K562 (cell line): ENCODE measurements around the gene ATP13A1. TPM values are rescaled to one million over a fixed set of nuclear protein-coding genes. Genes with fewer than 3 reads are reported as not detected.
"Not testable (repeated sequence)": the region's sequence is repeated elsewhere in the genome, so short reads cannot be mapped to it uniquely, and the experiment has no call there.

ENCODE experiments used
- ATAC-seq: fragments of 200-7000 bp; cut with Tn5 transposase; 3 replicates; pipeline ENCODE4 v1.9.1; 2020; ENCODE audit warnings: moderate library complexity
- BruUV-seq: library from RNA; stranded (reverse); fragments of 400-500 nt; replicated peaks from 2 replicates; lab custom pipeline; 2021; lab: Mats Ljungman, UMichigan
- CTCF ChIA-PET: fragments of 300-600 bp; formaldehyde crosslinking; extraction: SDS; loops from one replicate; lab custom pipeline; 2021; ENCODE audit warnings: low intra/inter-chr PET ratio; lab: Yijun Ruan, JAX
- POLR2A ChIA-PET: fragments of 300-600, 350-650 bp; sonication (Branson Sonifier 250); formaldehyde crosslinking; extraction: SDS; loops from one replicate; lab custom pipeline; 2021; ENCODE audit warnings: antibody characterized with exemption, inconsistent platforms; lab: Yijun Ruan, JAX
- DNase-seq, 4 experiments: peaks; one replicate each; pipeline versions ENCODE4 v3.0.0 to v3.0.0-alpha.2; 2011 to 2018; ENCODE audit warnings: low spot score in 3 of 4, mixed read lengths in 3 of 4; ENCODE audit errors: extremely low read depth in 1 of 4
- FAIRE-seq: peaks from 2 replicates; lab custom pipeline; 2011; peaks lifted over from hg19 to GRCh38; lab: Jason Lieb, UNC
- H2AFZ ChIP-seq: 2 replicates; pipeline ENCODE4 v1.6.0; 2011; ENCODE audit warnings: low read depth, low read length, control low read depth, inconsistent platforms
- H3K27ac ChIP-seq: fragments of 200-600 bp; 3 replicates; pipeline ENCODE4 v1.8.0; 2011; ENCODE audit warnings: low read depth, mild to moderate bottlenecking, control low read depth, inconsistent platforms, low read length, moderate library complexity, mixed read lengths; ENCODE audit errors: extremely low read depth
- H3K27me3 ChIP-seq, 2 experiments: fragments of 300-600 bp in 1 of 2; 2 replicates in 1 of 2; 3 replicates in 1 of 2; pipeline versions ENCODE4 v1.6.0 to v1.8.0; 2011; ENCODE audit warnings: inconsistent platforms in 2 of 2, low read length in 2 of 2, mild to moderate bottlenecking in 1 of 2, mixed read lengths in 1 of 2, moderate library complexity in 1 of 2; ENCODE audit not compliant: control insufficient read depth in 2 of 2, insufficient read depth in 2 of 2
- H3K36me3 ChIP-seq: fragments of 300-600 bp; 3 replicates; pipeline ENCODE4 v1.8.0; 2011; ENCODE audit warnings: mild to moderate bottlenecking, low read length, inconsistent platforms; ENCODE audit not compliant: control insufficient read depth, insufficient read depth
- H3K4me1 ChIP-seq, 2 experiments: fragments of 200-600 bp in 1 of 2; replicated peaks in 1 of 2; 2 replicates in 1 of 2; 3 replicates in 1 of 2; pipeline versions ENCODE4 v1.5.1 to v1.8.0; 2011; ENCODE audit warnings: inconsistent platforms in 2 of 2, low read length in 2 of 2, mild to moderate bottlenecking in 1 of 2, mixed read lengths in 1 of 2, moderate library complexity in 1 of 2; ENCODE audit not compliant: control insufficient read depth in 2 of 2, insufficient read depth in 2 of 2
- H3K4me2 ChIP-seq: 2 replicates; pipeline ENCODE4 v1.6.1; 2011; ENCODE audit warnings: low read length, control low read depth, inconsistent platforms, mixed read lengths; ENCODE audit not compliant: insufficient read depth
- H3K4me3 ChIP-seq: fragments of 200-600 bp; sonication (generic), shearing (Covaris generic); 2 replicates; pipeline ENCODE4 v1.5.1; 2016; ENCODE audit warnings: control low read depth, inconsistent platforms
- H3K79me2 ChIP-seq: fragments of 200-600 bp; 3 replicates; pipeline ENCODE4 v1.8.0; 2011; ENCODE audit warnings: low read length, inconsistent platforms; ENCODE audit not compliant: control insufficient read depth, insufficient read depth
- H3K9ac ChIP-seq, 2 experiments: 2 replicates each; pipeline versions ENCODE4 v1.6.0 to v1.6.1; 2011; ENCODE audit warnings: low read depth in 2 of 2, low read length in 2 of 2, control low read depth in 1 of 2, inconsistent platforms in 1 of 2, mild to moderate bottlenecking in 1 of 2, mixed read lengths in 1 of 2; ENCODE audit not compliant: insufficient read depth in 1 of 2
- H3K9me1 ChIP-seq: one replicate; pipeline ENCODE4 v1.6.0; 2011; ENCODE audit warnings: inconsistent platforms, mild to moderate bottlenecking, low read length, moderate library complexity; ENCODE audit not compliant: control insufficient read depth, insufficient read depth
- H3K9me3 ChIP-seq: replicated peaks from 2 replicates; pipeline ENCODE4 v1.5.1; 2011; ENCODE audit warnings: low read depth, low read length, inconsistent platforms; ENCODE audit not compliant: control insufficient read depth, insufficient read depth
- H4K20me1 ChIP-seq: replicated peaks from 2 replicates; pipeline ENCODE4 v1.6.1; 2011; ENCODE audit warnings: low read length, inconsistent platforms, mixed read lengths; ENCODE audit not compliant: control insufficient read depth, insufficient read depth
- CREB3L1 ChIP-seq: fragments of 450-650 bp; IDR thresholded peaks from 2 replicates; pipeline ENCODE4 v1.6.1; 2014; ENCODE audit warnings: low read depth, mild to moderate bottlenecking, moderate library complexity, borderline replicate concordance
- KDM1A ChIP-seq, 2 experiments: fragments of 450-650 bp; IDR thresholded peaks; 2 replicates each; pipeline ENCODE4 v1.6.1; 2016; ENCODE audit warnings: mild to moderate bottlenecking in 2 of 2
- RCOR1 ChIP-seq, 2 experiments: IDR thresholded peaks; 2 replicates each; pipeline ENCODE4 v1.6.1; 2012; ENCODE audit warnings: low read depth in 2 of 2, low read length in 2 of 2, borderline replicate concordance in 1 of 2, improper control_type of control experiment in 1 of 2
- ZBTB33 ChIP-seq: sonication (generic); formaldehyde crosslinking; IDR thresholded peaks from 2 replicates; pipeline ENCODE4 v1.8.1; 2023; ENCODE audit warnings: mild to moderate bottlenecking, missing genetic modification reagents
- ZNF232 ChIP-seq: sonication (generic); formaldehyde crosslinking; IDR thresholded peaks from 2 replicates; pipeline ENCODE4 v1.8.0; 2022; ENCODE audit warnings: mild to moderate bottlenecking, missing genetic modification reagents
- WGBS: fragments of 100-300 bp; shearing (Covaris generic); methylation state at CpG from one replicate; pipeline ENCODE4 v1.1.6; 2016; ENCODE audit warnings: low coverage, mixed read lengths; ENCODE audit not compliant: insufficient coverage; ENCODE audit errors: missing lambda C conversion rate; 5-methylcytosine and 5-hydroxymethylcytosine counted together
- in situ Hi-C: fragments of 300-500 bp; cut with MboI; formaldehyde crosslinking; loops from 4 replicates; pipeline ENCODE4 v1.15.0; 2018; ENCODE audit warnings: inconsistent platforms, mixed read lengths
- intact Hi-C: fragments of 100-400 bp; cut with micrococcal nuclease; formaldehyde crosslinking; loops from 2 replicates; pipeline ENCODE4 v1.14.2; 2022
- polyA plus RNA-seq, 8 experiments: library from polyadenylated mRNA; depleted of rRNA in 4 of 8; stranded (reverse) in 5 of 8; unstranded in 3 of 8; fragments of >200 nt; fragmentation: Nextera tagmentation in 2 of 8; fragmentation: Illumina TruSeq in 1 of 8; extraction: Ambion mirVana in 2 of 8; extraction: Trizol in 1 of 8; gene quantifications; 2 replicates each; pipeline versions ENCODE4 v1.2.1 to v1.2.3, GENCODE V29; 2011 to 2014; ENCODE audit warnings: inconsistent platforms in 1 of 8, missing spikeins in 1 of 8
- total RNA-seq, 7 experiments: library from RNA; depleted of rRNA in 6 of 7; stranded (reverse); fragments of >200 nt in 6 of 7; fragmentation: Illumina TruSeq in 2 of 7; extraction: Trizol in 2 of 7; gene quantifications; 2 replicates each; pipeline versions ENCODE4 v1.2.1 to v1.2.3, GENCODE V29; 2011 to 2021; ENCODE audit warnings: low replicate concordance in 1 of 7

ATP13A1 gene
- total and polyA plus RNA-seq, 9 of the 15 experiments (the other 6 are each of a cell fraction or from before 2014, with no cell fraction given): 0.90 to 83.8 (median 23.1) TPM

- H4K20me1 ChIP-seq: no peaks in the 10 kb centered on the region
- POLR2A ChIA-PET: interaction anchor here (0.6 kb wide), 1 partner anchor 1140 kb away, joined by 3 read pairs; no protein-coding TSS in a partner anchor
- peak; percentile 72 to 86; a peak in 3 of 4 replicates for TF ChIP-seq KDM1A (IDR thresholded peaks at IDR 0.05)
- TF ChIP-seq RCOR1 (IDR thresholded peaks at IDR 0.05; ENCODE audit: borderline replicate concordance in 1 of 2, low read depth in 2 of 2, low read length in 2 of 2): peak in 1 of 2 experiments; percentile 27; a peak in 1 of 4 replicates
- TF ChIP-seq CREB3L1: no peak
- no peak for TF ChIP-seq ZNF232 (CRISPR knock-in tag)
- DNase-seq: no peak
- no peaks in the 10 kb centered on the region; a peak in 1 of 5 replicates for H3K27me3 ChIP-seq
- H3K9me3 ChIP-seq: no peaks in the 10 kb centered on the region
- CTCF ChIA-PET: no interaction called here
- ATAC-seq: no peak
- no peaks in the 10 kb centered on the region for H3K4me1 ChIP-seq
- H3K9ac ChIP-seq: no peak overlapping the region
- WGBS: 11% methylated on average over 10 of the region's 10 CpGs
- no TSS peak for BruUV-seq
- H3K4me2 ChIP-seq: no peak overlapping the region
- in situ Hi-C loops: no loop called here
- no peaks in the 10 kb centered on the region for H3K9me1 ChIP-seq
- H3K27ac ChIP-seq: no peak overlapping the region
- no peaks in the 10 kb centered on the region for H3K79me2 ChIP-seq
- no peaks in the 10 kb centered on the region for H3K36me3 ChIP-seq
- H2AFZ ChIP-seq: no peak overlapping the region
- intact Hi-C loops: no loop called here
- no peak for FAIRE-seq
- no peak overlapping the region for H3K4me3 ChIP-seq
These were observed 28.2 kb upstream of the ATP13A1 start for GRCh38 chr19:19691683-19692082.

GRCh38 chr19:19689023-19689422 is 25.5 kb upstream of the ATP13A1 start:
- POLR2A ChIA-PET, H4K20me1 ChIP-seq, intact Hi-C loops, H3K4me3 ChIP-seq, H3K9ac ChIP-seq, FAIRE-seq, H3K36me3 ChIP-seq, CTCF ChIA-PET, BruUV-seq, H3K9me1 ChIP-seq, H3K79me2 ChIP-seq, H3K27me3 ChIP-seq, DNase-seq, H3K27ac ChIP-seq, H3K4me1 ChIP-seq, in situ Hi-C loops, H3K9me3 ChIP-seq, ATAC-seq, H2AFZ ChIP-seq, H3K4me2 ChIP-seq: not testable (repeated sequence)
- WGBS: 76% methylated on average over 9 of the region's 10 CpGs
- peak; percentile 49; the same call in 1 of the 2 replicates for TF ChIP-seq ZBTB33 (CRISPR knock-in tag)
